Gastrocnemius medialis (tissue), 4 donors: ENCODE data around the gene ZNF549.

Experiments used
- CTCF ChIP-seq, 5 experiments: fragments of 450-650 bp in 3 of 5; fragments of 200-600 bp in 2 of 5; sonication (generic) in 2 of 5; IDR thresholded peaks in 4 of 5; conservative IDR thresholded peaks in 1 of 5; 1 replicate in 4 of 5; 2 replicates in 1 of 5; pipeline ENCODE4 v1.5.1; 2016 to 2019; ENCODE audit warnings: antibody characterized with exemption in 5 of 5, mild to moderate bottlenecking in 3 of 5, moderate library complexity in 3 of 5
- POLR2A ChIP-seq, 2 donors: fragments of 450-650 bp; IDR thresholded peaks; one replicate each; pipeline ENCODE4 v1.6.1; 2017; ENCODE audit warnings: antibody characterized with exemption in 2 of 2, mild to moderate bottlenecking in 2 of 2, moderate library complexity in 2 of 2

DNA sequence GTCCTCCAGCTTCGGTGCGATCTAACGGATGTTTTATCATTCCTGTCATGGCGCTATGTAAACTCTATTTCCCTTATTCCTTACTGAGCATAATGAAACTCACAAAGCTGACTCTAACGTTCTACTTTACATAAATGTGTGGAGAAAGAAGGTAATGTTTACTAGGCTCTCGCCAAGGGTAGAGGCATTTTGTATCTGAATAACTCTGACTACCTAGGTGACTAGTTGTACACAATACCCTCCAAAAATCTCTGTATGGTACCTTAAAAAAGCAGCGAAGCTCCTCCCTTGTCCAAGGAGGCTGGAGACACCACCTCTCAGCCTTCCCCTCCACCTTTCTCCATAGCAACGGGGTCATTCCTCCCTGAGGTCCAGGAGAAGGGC lies 72.2 kb downstream of the ZNF549 start:
- no peak for TF ChIP-seq CTCF (IDR thresholded peaks at IDR 0.05 in 4 of 5, conservative IDR thresholded peaks at IDR 0.05 in 1 of 5)
- TF ChIP-seq POLR2A (IDR thresholded peaks at IDR 0.05), result no peak
